IPS-15b (cell line): ENCODE measurements around the gene P3R3URF.
A peak's percentile ranks its signal among the peaks of the same experiment; 100 is the strongest.

Experiments used
- H3K27me3 ChIP-seq: one replicate; pipeline ENCODE4 v1.6.1; 2013; ENCODE audit warnings: low read length; ENCODE audit not compliant: control insufficient read depth, insufficient read depth
- H3K36me3 ChIP-seq: one replicate; pipeline ENCODE4 v1.6.1; 2013; ENCODE audit warnings: low read length; ENCODE audit not compliant: control insufficient read depth, insufficient read depth
- H3K4me1 ChIP-seq: one replicate; pipeline ENCODE4 v1.6.1; 2013; ENCODE audit warnings: mild to moderate bottlenecking, low read length; ENCODE audit not compliant: control insufficient read depth, insufficient read depth
- H3K4me3 ChIP-seq: one replicate; pipeline ENCODE4 v1.5.1; 2013; ENCODE audit warnings: low read depth, low read length
- H3K9ac ChIP-seq: one replicate; pipeline ENCODE4 v1.6.1; 2013; ENCODE audit warnings: low read depth, mild to moderate bottlenecking, low read length
- H3K9me3 ChIP-seq: one replicate; pipeline ENCODE4 v1.6.1; 2013; ENCODE audit warnings: mild to moderate bottlenecking, low read length; ENCODE audit not compliant: control insufficient read depth, insufficient read depth

P3R3URF gene

DNA sequence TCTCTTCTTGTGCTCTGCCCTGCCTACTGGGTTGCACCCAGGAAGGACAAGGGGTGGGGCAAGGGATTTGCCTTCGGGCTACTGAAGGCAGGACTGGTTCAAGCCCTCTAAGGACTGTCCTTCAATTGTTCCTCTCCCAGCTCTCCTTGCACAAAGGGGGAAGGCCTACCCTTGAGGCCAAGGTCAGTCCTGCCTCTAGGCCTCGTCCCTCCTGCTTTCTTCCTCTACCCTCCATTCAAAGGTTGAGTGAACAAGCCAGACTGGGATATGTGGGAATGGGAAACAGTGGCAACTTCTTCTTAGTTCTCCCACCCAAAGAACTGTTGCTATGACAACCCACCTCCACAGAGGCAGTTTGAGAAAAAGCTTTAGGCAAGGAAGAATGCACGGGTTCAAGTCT is 29.5 kb upstream of the P3R3URF start:
- no peaks in the 10 kb centered on the region for H3K27me3 ChIP-seq
- no peak overlapping the region for H3K9ac ChIP-seq
- H3K9me3 ChIP-seq = no peaks in the 10 kb centered on the region
- peaks cover 2% of the 10 kb centered on the region for H3K4me1 ChIP-seq
- H3K36me3 ChIP-seq = no peaks in the 10 kb centered on the region
- H3K4me3 ChIP-seq = no peak overlapping the region

DNA sequence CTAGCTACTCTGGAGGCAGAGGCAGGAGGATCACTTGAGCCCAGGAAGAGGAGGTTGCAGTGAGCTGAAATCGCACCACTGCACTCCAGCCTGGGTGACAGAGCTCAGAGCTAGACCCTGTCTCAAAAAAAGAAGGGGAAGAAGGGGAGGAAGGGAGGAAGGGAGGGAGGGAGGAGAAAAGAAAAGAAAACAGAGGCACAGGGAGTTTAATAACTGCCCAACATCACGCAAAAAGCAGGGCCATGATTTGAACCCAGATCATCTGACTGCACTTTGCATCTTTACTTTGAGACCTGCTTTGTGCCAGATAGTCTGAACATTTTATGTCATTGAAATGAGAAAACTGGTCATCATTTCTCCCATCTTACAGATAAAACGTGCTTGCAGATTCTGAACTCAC is 28.9 kb upstream of the P3R3URF start:
- H3K27me3 ChIP-seq = no peaks in the 10 kb centered on the region
- H3K9me3 ChIP-seq = no peaks in the 10 kb centered on the region
- H3K4me3 ChIP-seq = no peak overlapping the region
- peaks cover 2% of the 10 kb centered on the region for H3K4me1 ChIP-seq
- no peaks in the 10 kb centered on the region for H3K36me3 ChIP-seq
- H3K9ac ChIP-seq = no peak overlapping the region

DNA sequence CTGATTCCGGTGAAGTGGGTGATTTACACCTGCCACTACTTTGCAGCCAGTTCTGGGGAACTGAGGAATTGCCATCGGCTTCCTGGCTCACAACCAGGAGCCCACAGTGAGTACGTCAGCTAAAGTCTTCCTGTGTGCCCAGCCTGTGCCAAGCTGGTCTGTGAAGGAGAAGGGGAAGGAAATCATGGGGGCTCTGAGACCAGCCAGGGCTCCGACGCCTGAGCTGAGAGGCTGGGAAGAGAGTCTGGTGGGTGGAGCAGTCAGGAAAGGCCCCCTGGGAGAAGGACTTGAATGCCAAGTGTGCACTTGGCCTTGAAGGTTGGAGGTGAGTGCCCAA is 28.1 kb upstream of the P3R3URF start:
- Histone ChIP-seq H3K4me1 (peaks cover 3% of the 10 kb centered on the region), H3K4me3 (peak overlapping the region; percentile 85), H3K9me3 (no peaks in the 10 kb centered on the region), H3K36me3 (no peaks in the 10 kb centered on the region), H3K27me3 (no peaks in the 10 kb centered on the region), H3K9ac (no peak overlapping the region)

DNA sequence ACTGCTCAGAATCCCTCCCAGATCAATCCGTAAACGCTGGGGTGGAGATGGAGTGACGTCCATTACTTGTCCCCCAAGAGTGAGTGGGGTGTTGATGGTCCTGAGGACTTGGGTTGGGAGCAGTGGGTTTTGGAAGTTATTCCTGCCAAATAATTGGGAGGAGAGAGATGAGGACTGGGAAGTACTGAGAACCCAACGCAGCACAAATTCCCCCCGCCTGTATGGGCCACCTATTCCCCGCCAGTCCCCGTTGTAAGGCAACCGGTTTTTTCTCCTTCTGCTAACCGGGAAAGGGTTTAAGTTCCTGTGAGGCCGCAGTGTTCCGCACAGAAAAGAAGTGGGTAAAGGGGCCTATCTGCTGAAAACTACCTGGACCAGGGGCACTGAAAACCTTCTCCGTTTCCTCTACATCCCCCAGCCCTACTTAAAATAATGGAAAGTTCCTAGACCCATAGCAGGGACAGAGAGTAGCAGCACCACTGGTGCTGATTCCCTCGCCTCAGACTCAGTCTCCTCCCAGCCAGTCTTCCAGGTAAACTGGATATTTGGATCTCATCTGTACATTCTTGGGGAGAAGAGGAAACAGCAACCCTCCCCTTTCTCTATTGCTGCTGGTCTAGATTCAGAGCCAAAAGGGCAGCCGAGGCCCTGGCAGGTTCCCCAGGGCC is 27.6 kb upstream of the P3R3URF start:
- peak overlapping the region; percentile 85 for H3K4me3 ChIP-seq
- H3K9ac ChIP-seq = peak overlapping the region; percentile 74
- H3K4me1 ChIP-seq = peaks cover 7% of the 10 kb centered on the region
- no peaks in the 10 kb centered on the region for H3K9me3 ChIP-seq
- H3K36me3 ChIP-seq = no peaks in the 10 kb centered on the region
- H3K27me3 ChIP-seq = no peaks in the 10 kb centered on the region

DNA sequence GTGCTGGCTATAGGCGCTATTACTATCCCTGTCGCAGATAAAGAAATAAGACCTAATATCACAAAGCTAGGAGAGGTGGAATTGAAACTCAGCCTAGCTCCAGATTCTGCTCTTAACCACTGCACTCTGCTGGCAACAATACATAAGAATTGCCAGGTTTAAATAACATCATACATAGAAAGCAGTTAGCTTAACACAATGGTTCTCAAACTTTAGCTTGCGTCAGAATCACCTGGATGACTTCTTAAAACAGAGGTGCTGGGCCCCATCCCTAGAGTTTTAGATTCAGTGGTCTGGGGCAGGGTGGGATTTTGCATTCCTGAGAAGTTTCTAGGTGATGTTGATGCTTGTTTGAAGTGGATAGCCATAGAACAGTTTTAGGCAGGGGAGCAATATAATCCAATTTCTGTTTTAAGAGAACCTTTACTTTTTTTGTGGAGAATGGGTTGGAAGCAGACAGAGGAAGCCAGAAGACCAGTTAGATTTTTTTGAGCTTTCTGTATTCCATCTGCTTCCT is 23.0 kb upstream of the P3R3URF start:
- Histone ChIP-seq H3K9ac (no peak overlapping the region), H3K9me3 (no peaks in the 10 kb centered on the region), H3K27me3 (no peaks in the 10 kb centered on the region), H3K36me3 (peaks cover 6% of the 10 kb centered on the region), H3K4me1 (peaks cover 7% of the 10 kb centered on the region), H3K4me3 (no peak overlapping the region)

DNA sequence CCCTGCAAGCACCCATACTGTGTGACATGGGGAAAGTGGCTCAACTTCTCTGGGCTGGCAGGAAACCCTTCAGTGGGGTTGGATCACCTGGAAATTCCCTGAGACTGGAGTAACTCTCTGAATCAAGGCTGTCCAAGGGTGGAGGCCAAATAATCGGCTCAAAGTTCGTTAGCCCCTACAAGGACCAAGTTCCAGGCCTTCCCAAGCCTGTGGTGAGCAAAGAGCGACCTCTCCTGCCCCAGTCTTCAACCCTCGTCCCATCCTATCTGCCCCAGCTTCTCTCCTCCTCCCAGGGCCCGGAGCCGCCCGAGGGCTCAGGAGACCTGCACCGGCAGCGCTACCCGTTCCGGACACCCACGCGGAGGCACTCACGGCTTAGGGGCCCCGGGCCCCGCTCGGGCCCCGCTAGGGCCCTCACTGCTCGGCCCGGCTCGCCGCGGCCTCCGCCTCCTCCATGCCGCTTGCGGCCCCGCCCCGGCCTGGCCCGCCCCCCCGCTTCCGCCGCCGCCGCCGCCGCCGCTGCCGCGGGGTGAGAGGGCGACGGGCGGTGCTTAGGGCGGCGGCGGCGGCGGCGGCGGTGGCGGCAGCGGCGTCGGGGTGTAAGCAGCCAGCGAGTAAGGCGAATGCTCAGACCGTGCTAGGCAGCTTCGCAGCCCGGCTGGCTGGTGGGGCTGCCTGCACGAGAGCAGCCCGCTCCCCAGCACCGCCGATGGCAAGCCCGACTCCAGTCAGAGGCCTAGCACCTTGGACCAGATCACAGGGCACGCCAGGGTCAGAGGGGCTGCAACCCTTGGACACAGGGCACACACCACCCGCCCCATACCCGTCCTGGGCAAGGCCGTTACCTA is 21.9 kb upstream of the P3R3URF start, which contains the start of gene POMGNT1:
POMGNT1 (minus strand) TSS at position 471 of the 848 bp plus-strand sequence. CDS start 613 bp downstream, outside the sequence.
- no peaks in the 10 kb centered on the region for H3K27me3 ChIP-seq
- peaks cover 8% of the 10 kb centered on the region for H3K36me3 ChIP-seq
- H3K9ac ChIP-seq = peak within 1 kb of the TSS; percentile 76
- no peaks in the 10 kb centered on the region for H3K9me3 ChIP-seq
- H3K4me3 ChIP-seq = peak within 1 kb of the TSS; percentile 86
- peaks cover 4% of the 10 kb centered on the region for H3K4me1 ChIP-seq

DNA sequence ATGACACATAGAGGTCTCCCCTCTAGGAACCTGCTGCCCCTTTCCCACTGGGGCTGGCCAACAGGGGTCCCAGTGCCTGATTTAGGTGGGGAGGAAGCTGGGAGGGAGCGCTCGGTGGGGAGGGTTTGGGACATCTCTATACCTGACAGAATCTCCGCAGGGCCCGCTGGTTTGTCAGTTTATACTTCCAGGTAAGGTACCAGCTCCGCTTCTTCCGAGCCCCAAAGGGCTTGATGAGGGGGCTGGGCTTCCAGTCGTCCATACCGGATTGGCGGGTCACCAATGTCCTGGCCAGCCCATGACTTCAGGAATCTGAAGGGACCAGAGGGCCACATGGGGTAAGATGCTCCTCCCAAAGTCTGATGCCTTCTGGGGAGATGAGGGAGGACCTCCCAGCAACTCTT is 21.3 kb upstream of the P3R3URF start:
- H3K4me1 ChIP-seq = peaks cover 4% of the 10 kb centered on the region
- peak overlapping the region; percentile 86 for H3K4me3 ChIP-seq

DNA sequence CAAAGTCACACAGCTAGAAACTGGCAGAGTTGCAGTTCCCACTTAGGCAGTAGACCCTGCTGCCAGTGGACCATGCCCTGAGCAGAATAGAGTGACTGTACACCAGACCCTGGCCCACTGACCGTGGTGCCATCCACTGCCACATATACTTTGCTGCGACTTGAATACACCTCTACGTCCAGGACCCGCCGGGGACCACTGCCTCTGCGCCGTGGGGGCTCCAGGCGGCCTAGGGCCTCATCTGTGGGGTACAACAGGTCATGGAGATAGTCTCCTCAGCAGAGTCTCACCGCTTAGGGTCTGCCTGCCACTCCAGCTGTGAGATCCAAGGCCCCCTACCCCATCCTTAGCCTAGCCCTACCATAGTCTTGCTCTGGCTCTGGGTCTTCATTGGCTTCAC is 20.3 kb upstream of the P3R3URF start:
- Histone ChIP-seq H3K4me1 (peaks cover 4% of the 10 kb centered on the region), H3K9ac (no peak overlapping the region), H3K36me3 (peaks cover 14% of the 10 kb centered on the region), H3K27me3 (no peaks in the 10 kb centered on the region), H3K4me3 (no peak overlapping the region), H3K9me3 (no peaks in the 10 kb centered on the region)

More for the DNA sequence above, 21.3 kb upstream of the P3R3URF start:
- Histone ChIP-seq H3K27me3 (no peaks in the 10 kb centered on the region), H3K36me3 (peaks cover 11% of the 10 kb centered on the region), H3K9me3 (no peaks in the 10 kb centered on the region), H3K9ac (peak overlapping the region; percentile 74)

DNA sequence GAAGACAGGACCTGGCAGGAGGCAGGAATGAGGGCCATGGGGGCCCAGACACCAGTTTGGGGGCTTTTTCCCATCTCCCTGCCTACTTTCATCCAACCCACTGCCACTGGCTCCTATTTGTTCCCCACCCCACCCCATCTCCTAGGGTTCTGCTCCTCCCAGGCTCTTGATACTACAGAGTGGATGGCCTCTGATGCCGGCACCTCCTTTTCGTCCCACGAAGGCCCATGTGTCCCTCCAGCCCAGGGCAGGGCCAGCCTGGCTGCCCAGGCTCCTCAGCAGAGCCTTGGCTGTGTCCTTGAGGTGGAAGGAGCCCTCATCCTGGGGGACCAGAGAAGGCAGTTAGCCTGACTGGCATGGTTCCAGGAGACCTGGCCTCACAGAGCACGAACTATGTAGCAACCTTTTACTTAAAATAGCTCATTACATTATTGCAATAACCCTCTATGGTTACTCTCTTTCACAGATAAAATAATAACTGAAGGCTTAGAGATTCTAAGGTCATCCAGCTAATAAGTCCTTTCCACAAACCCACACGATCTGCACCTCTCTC is 18.4 kb upstream of the P3R3URF start:
- no peaks in the 10 kb centered on the region for H3K27me3 ChIP-seq
- no peaks in the 10 kb centered on the region for H3K9me3 ChIP-seq
- H3K9ac ChIP-seq = no peak overlapping the region
- H3K4me1 ChIP-seq = peaks cover 4% of the 10 kb centered on the region
- H3K4me3 ChIP-seq = no peak overlapping the region
- peaks cover 14% of the 10 kb centered on the region for H3K36me3 ChIP-seq

DNA sequence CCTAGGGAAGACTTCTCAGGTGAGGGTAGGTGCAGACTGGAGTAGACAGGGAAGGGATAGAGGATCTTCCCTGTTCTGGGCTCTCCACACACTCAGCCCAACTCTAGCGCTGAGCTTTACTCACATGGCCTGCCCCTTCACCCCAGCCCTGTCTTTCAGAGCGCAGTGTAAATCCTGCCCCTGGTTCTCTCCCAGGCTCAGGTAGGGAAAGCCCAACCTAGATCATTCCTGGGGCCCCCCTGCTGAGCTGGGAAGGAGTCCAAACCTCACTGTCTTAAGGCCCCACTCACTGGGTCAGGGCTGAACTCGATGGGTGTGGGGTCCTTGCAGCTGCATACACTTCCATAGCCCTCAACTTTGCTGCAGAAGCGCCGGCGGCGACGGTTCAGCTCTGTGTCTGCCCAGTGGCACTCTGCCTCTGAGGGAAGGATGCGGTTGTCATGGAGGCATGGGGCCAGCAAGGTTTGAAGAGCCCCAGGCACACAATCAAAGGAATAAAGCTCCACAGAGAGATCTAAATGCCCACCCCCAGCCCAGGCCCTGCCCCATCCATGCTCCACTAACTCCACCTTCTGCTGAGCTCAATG is 17.8 kb upstream of the P3R3URF start:
- H3K4me1 ChIP-seq = peaks cover under 1% of the 10 kb centered on the region
- H3K4me3 ChIP-seq = no peak overlapping the region
- no peaks in the 10 kb centered on the region for H3K9me3 ChIP-seq
- no peaks in the 10 kb centered on the region for H3K27me3 ChIP-seq
- H3K9ac ChIP-seq = no peak overlapping the region
- H3K36me3 ChIP-seq = peaks cover 14% of the 10 kb centered on the region

DNA sequence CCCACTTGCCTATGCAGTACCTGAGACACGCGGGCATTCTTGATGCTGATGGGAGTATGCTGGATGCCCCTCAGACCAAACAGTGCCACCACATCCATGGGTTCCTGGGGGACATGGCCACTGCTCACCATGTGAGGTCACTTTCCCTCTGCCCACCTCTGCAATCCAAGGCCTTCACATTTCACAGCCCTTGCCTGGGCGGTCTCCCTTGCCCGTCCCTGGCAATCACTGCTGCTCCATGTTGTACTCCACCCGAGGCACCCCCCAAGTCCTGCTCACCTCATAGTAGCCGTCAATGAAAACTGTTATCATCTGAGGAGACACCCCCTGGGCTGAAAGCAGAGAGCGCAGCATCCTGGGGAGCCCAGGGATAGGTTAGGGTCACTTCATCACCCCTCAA is 17.0 kb upstream of the P3R3URF start:
- H3K9ac ChIP-seq = no peak overlapping the region
- H3K4me3 ChIP-seq = no peak overlapping the region
- H3K9me3 ChIP-seq = no peaks in the 10 kb centered on the region
- H3K36me3 ChIP-seq = peaks cover 14% of the 10 kb centered on the region
- no peaks in the 10 kb centered on the region for H3K4me1 ChIP-seq
- H3K27me3 ChIP-seq = no peaks in the 10 kb centered on the region
